ENCODE results near the gene UBE2G2.

UBE2G2 gene

GRCh38 chr21:44801468-44802395 is at the start of gene UBE2G2:
TSS of gene UBE2G2 (minus strand) at chr21:44801820. CDS start at chr21:44801748, 72 bp downstream.
- no peaks in the 10 kb centered on the region for H3K27me3 Mint-ChIP-seq
- peak within 1 kb of the TSS; percentile 82 for H3K27ac Mint-ChIP-seq
- H3K4me3 Mint-ChIP-seq: peak within 1 kb of the TSS; percentile 92
- peaks cover 26% of the 10 kb centered on the region for H3K4me1 Mint-ChIP-seq
- peak; percentile 87 to 96 for DNase-seq (ENCODE audit: low spot score in 2 of 2)
- peak; percentile 93 for ATAC-seq (ENCODE audit: low read depth)
- no peaks in the 10 kb centered on the region for H3K9me3 Mint-ChIP-seq
- H3K36me3 Mint-ChIP-seq: peaks cover 23% of the 10 kb centered on the region

- Mint-ChIP-seq H3K36me3 (peaks cover 18% of the 10 kb centered on the region), H3K4me1 (peaks cover 4% of the 10 kb centered on the region), H3K27me3 (no peaks in the 10 kb centered on the region), H3K4me3 (no peak overlapping the region), H3K9me3 (no peaks in the 10 kb centered on the region), H3K27ac (no peak overlapping the region)
- no peak for ATAC-seq (ENCODE audit: low read depth)
- DNase-seq (ENCODE audit: low spot score in 2 of 2): no peak
Observed at GRCh38 chr21:44850905-44851657, 49.5 kb upstream of the UBE2G2 start.

GRCh38 chr21:44850208-44850800 is 48.7 kb upstream of the UBE2G2 start:
- Mint-ChIP-seq H3K36me3 (peaks cover 15% of the 10 kb centered on the region), H3K27me3 (no peaks in the 10 kb centered on the region), H3K27ac (no peak overlapping the region), H3K9me3 (no peaks in the 10 kb centered on the region), H3K4me1 (peaks cover 4% of the 10 kb centered on the region), H3K4me3 (no peak overlapping the region)
- DNase-seq (ENCODE audit: low spot score in 2 of 2) (no peak), ATAC-seq (ENCODE audit: low read depth) (no peak)

GRCh38 chr21:44849616-44850130 is 48.1 kb upstream of the UBE2G2 start:
- Mint-ChIP-seq H3K27ac (no peak overlapping the region), H3K27me3 (peaks cover 1% of the 10 kb centered on the region), H3K4me3 (no peak overlapping the region), H3K4me1 (peaks cover 4% of the 10 kb centered on the region), H3K36me3 (peaks cover 10% of the 10 kb centered on the region), H3K9me3 (no peaks in the 10 kb centered on the region)
- DNase-seq (ENCODE audit: low spot score in 2 of 2) (no peak), ATAC-seq (ENCODE audit: low read depth) (no peak)

- Mint-ChIP-seq H3K4me3 (no peak overlapping the region), H3K27me3 (peaks cover 3% of the 10 kb centered on the region), H3K36me3 (peaks cover 7% of the 10 kb centered on the region), H3K27ac (no peak overlapping the region), H3K4me1 (peaks cover 4% of the 10 kb centered on the region), H3K9me3 (no peaks in the 10 kb centered on the region)
- ATAC-seq (ENCODE audit: low read depth): no peak
- DNase-seq (ENCODE audit: low spot score in 2 of 2): no peak
Observed at GRCh38 chr21:44848821-44849521, 47.4 kb upstream of the UBE2G2 start.

GRCh38 chr21:44847261-44848056 is 45.8 kb upstream of the UBE2G2 start:
- H3K9me3 Mint-ChIP-seq: no peaks in the 10 kb centered on the region
- no peak overlapping the region for H3K27ac Mint-ChIP-seq
- H3K4me3 Mint-ChIP-seq: peak overlapping the region; percentile 37
- no peak for DNase-seq (ENCODE audit: low spot score in 2 of 2)
- H3K36me3 Mint-ChIP-seq: peaks cover 5% of the 10 kb centered on the region
- peaks cover 4% of the 10 kb centered on the region for H3K4me1 Mint-ChIP-seq
- ATAC-seq (ENCODE audit: low read depth): no peak
- H3K27me3 Mint-ChIP-seq: peaks cover 4% of the 10 kb centered on the region

- DNase-seq (ENCODE audit: low spot score in 2 of 2) (peak in 1 of 2 donors; percentile 33), ATAC-seq (ENCODE audit: low read depth) (peak; percentile 80)
- Mint-ChIP-seq H3K4me1 (peaks cover 4% of the 10 kb centered on the region), H3K36me3 (peaks cover 5% of the 10 kb centered on the region), H3K27me3 (peaks cover 5% of the 10 kb centered on the region), H3K9me3 (no peaks in the 10 kb centered on the region), H3K27ac (no peak overlapping the region), H3K4me3 (peak overlapping the region; percentile 54)
Observed at GRCh38 chr21:44846485-44847260, 45.1 kb upstream of the UBE2G2 start.

- Mint-ChIP-seq H3K36me3 (peaks cover 5% of the 10 kb centered on the region), H3K9me3 (no peaks in the 10 kb centered on the region), H3K4me1 (peaks cover 4% of the 10 kb centered on the region), H3K4me3 (peak overlapping the region; percentile 54), H3K27ac (no peak overlapping the region), H3K27me3 (peaks cover 7% of the 10 kb centered on the region)
- no peak for DNase-seq (ENCODE audit: low spot score in 2 of 2)
- no peak for ATAC-seq (ENCODE audit: low read depth)
Observed at GRCh38 chr21:44846224-44846484, 44.5 kb upstream of the UBE2G2 start.

- H3K4me1 Mint-ChIP-seq: peaks cover 4% of the 10 kb centered on the region
- ATAC-seq (ENCODE audit: low read depth) (peak; percentile 57), DNase-seq (ENCODE audit: low spot score in 2 of 2) (peak; percentile 9 to 31)
- H3K4me3 Mint-ChIP-seq: peak overlapping the region; percentile 54
- peaks cover 7% of the 10 kb centered on the region for H3K27me3 Mint-ChIP-seq
- peaks cover 2% of the 10 kb centered on the region for H3K36me3 Mint-ChIP-seq
- H3K9me3 Mint-ChIP-seq: no peaks in the 10 kb centered on the region
- no peak overlapping the region for H3K27ac Mint-ChIP-seq
Observed at GRCh38 chr21:44845418-44846223, 44.0 kb upstream of the UBE2G2 start.

- no peak overlapping the region for H3K27ac Mint-ChIP-seq
- H3K9me3 Mint-ChIP-seq: no peaks in the 10 kb centered on the region
- no peak overlapping the region for H3K4me3 Mint-ChIP-seq
- peaks cover 8% of the 10 kb centered on the region for H3K27me3 Mint-ChIP-seq
- ATAC-seq (ENCODE audit: low read depth) (no peak), DNase-seq (ENCODE audit: low spot score in 2 of 2) (no peak)
- H3K4me1 Mint-ChIP-seq: peaks cover 4% of the 10 kb centered on the region
- H3K36me3 Mint-ChIP-seq: peaks cover 2% of the 10 kb centered on the region
Observed at GRCh38 chr21:44844256-44844655, 42.6 kb upstream of the UBE2G2 start.

- no peak for DNase-seq (ENCODE audit: low spot score in 2 of 2)
- ATAC-seq (ENCODE audit: low read depth): no peak
- Mint-ChIP-seq H3K4me3 (no peak overlapping the region), H3K4me1 (peaks cover 4% of the 10 kb centered on the region), H3K36me3 (no peaks in the 10 kb centered on the region), H3K27me3 (peaks cover 14% of the 10 kb centered on the region), H3K9me3 (no peaks in the 10 kb centered on the region), H3K27ac (no peak overlapping the region)
Observed at GRCh38 chr21:44842721-44843445, 41.3 kb upstream of the UBE2G2 start.

All from memory B cell (primary cell).